Activated gamma-delta T cell (primary cell): ENCODE measurements around the gene MMP21.

Source experiments
- DNase-seq: peaks from one replicate; lab custom pipeline; 2025; lab: John Stamatoyannopoulos, UW

Gene MMP21

GRCh38 chr10:125792342-125793300 is 17.0 kb upstream of the MMP21 start:
- no peak for DNase-seq

GRCh38 chr10:125788156-125789034 is 12.8 kb upstream of the MMP21 start:
- no peak for DNase-seq

- DNase-seq, result no peak
Observed at GRCh38 chr10:125785791-125786190, 10.2 kb upstream of the MMP21 start.

- no peak for DNase-seq
Observed at GRCh38 chr10:125783957-125784356, 8.3 kb upstream of the MMP21 start.

- no peak for DNase-seq
Observed at GRCh38 chr10:125783408-125783807, 7.8 kb upstream of the MMP21 start.

- DNase-seq, result no peak
Observed at GRCh38 chr10:125782616-125783015, 7.0 kb upstream of the MMP21 start.

- no peak for DNase-seq
Observed at GRCh38 chr10:125782054-125782453, 6.4 kb upstream of the MMP21 start.

- no peak for DNase-seq
Observed at GRCh38 chr10:125781374-125781773, 5.8 kb upstream of the MMP21 start.

- no peak for DNase-seq
Observed at GRCh38 chr10:125779403-125780327, 4.0 kb upstream of the MMP21 start.

GRCh38 chr10:125778556-125778955 is 2.9 kb upstream of the MMP21 start:
- DNase-seq, result no peak

- no peak for DNase-seq
Observed at GRCh38 chr10:125777806-125778205, 2.2 kb upstream of the MMP21 start.

GRCh38 chr10:125774581-125775191 is 935 bp downstream of the MMP21 start:
- no peak for DNase-seq

GRCh38 chr10:125773687-125774543 is 1.7 kb downstream of the MMP21 start:
- no peak for DNase-seq

- DNase-seq, result no peak
Observed at GRCh38 chr10:125772864-125773180, 2.8 kb downstream of the MMP21 start.

- no peak for DNase-seq
Observed at GRCh38 chr10:125772112-125772863, 3.3 kb downstream of the MMP21 start.

- no peak for DNase-seq
Observed at GRCh38 chr10:125770844-125771243, 4.8 kb downstream of the MMP21 start.

- DNase-seq, result no peak
Observed at GRCh38 chr10:125769175-125769574, 6.4 kb downstream of the MMP21 start.

- DNase-seq, result no peak
Observed at GRCh38 chr10:125768219-125768855, 7.3 kb downstream of the MMP21 start.

GRCh38 chr10:125766511-125766910 is 9.1 kb downstream of the MMP21 start:
- DNase-seq, result no peak
